K562 treated with DMSO at 1 percent for 24 hours (cell line): ENCODE measurements around the gene NFAT5. TPM values are rescaled to one million over a fixed set of nuclear protein-coding genes. Genes with fewer than 3 reads are reported as not detected.

Source experiments
- total RNA-seq: library from RNA; unstranded; fragments of 300-600 nt; gene quantifications from 2 replicates; pipeline ENCODE4 v1.2.3, GENCODE V29; 2022; ENCODE audit warnings: low read depth; ENCODE audit not compliant: insufficient read depth

Gene NFAT5, protein sequence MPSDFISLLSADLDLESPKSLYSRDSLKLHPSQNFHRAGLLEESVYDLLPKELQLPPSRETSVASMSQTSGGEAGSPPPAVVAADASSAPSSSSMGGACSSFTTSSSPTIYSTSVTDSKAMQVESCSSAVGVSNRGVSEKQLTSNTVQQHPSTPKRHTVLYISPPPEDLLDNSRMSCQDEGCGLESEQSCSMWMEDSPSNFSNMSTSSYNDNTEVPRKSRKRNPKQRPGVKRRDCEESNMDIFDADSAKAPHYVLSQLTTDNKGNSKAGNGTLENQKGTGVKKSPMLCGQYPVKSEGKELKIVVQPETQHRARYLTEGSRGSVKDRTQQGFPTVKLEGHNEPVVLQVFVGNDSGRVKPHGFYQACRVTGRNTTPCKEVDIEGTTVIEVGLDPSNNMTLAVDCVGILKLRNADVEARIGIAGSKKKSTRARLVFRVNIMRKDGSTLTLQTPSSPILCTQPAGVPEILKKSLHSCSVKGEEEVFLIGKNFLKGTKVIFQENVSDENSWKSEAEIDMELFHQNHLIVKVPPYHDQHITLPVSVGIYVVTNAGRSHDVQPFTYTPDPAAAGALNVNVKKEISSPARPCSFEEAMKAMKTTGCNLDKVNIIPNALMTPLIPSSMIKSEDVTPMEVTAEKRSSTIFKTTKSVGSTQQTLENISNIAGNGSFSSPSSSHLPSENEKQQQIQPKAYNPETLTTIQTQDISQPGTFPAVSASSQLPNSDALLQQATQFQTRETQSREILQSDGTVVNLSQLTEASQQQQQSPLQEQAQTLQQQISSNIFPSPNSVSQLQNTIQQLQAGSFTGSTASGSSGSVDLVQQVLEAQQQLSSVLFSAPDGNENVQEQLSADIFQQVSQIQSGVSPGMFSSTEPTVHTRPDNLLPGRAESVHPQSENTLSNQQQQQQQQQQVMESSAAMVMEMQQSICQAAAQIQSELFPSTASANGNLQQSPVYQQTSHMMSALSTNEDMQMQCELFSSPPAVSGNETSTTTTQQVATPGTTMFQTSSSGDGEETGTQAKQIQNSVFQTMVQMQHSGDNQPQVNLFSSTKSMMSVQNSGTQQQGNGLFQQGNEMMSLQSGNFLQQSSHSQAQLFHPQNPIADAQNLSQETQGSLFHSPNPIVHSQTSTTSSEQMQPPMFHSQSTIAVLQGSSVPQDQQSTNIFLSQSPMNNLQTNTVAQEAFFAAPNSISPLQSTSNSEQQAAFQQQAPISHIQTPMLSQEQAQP (N-terminal part only)
- total RNA-seq: 4.5 and 6.2 TPM in 2 replicates

GRCh38 chr16:69565671-69566239 is at the start of gene NFAT5:
Gene NFAT5, plus strand, starts transcription at chr16:69565966. Its CDS starts 336 bp downstream, at chr16:69566302.

DNA sequence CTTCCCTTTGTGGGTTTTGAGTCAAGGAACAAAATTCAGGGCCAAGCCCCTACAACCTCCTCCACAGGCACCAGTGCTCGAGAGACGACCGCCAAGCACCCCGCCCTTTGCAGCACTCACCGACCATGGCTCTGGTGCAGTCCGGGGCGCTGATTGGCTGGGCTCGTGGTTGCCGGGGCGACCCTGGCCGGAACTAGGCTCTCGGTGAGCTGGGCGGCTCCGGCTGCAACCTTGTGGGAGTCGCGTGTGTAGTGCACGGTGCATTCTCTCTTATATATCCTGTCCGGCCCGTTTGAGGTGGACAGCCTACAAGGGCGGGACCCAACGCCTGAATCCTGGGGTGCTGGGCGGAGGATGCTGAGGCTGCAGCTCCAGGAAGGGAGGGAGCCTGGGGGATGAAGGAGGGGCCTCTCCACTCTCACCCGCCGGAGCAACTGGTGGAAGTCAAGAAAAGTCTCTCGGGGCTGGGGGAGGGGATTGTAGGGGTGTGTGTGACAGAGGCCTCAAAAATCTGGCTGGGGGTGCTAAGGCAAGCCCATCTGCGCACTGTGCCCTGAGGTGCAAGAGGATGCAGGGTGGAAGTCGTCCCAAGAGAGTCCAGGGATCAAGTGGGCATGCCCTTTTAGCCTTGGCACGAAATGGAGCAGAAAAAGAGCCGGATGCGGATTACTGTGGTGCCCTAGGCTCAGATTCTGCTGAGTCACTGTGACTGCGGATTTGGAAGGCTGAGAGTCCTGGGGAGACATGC is 160.7 kb downstream of the NFAT5 start, which contains the start of gene NQO1:
Gene NQO1 (minus strand): TSS at position 248 of the 748 bp plus-strand sequence. CDS start 121 bp downstream, at position 127.

Other genes with a start within 250 kb of the NFAT5 start
- gene PDF, start 235.4 kb upstream of the NFAT5 start, total RNA-seq: 28.4 and 28.7 TPM in 2 replicates
- gene COG8, start 226.4 kb upstream of the NFAT5 start, total RNA-seq: 38.6 and 41.1 TPM in 2 replicates
- gene NIP7, start 226.2 kb upstream of the NFAT5 start, total RNA-seq: 11.5 and 13.2 TPM in 2 replicates
- gene TMED6, start 214.2 kb upstream of the NFAT5 start, total RNA-seq: not detected in 2 replicates
- 21.5 and 23.2 TPM in 2 replicates for gene TERF2, start 180.0 kb upstream of the NFAT5 start, total RNA-seq
- 80.2 and 84.9 TPM in 2 replicates for gene CYB5B, start 141.3 kb upstream of the NFAT5 start, total RNA-seq
- gene NQO1, start 160.6 kb downstream of the NFAT5 start, total RNA-seq: 183 and 193 TPM in 2 replicates
- gene NOB1, start 189.0 kb downstream of the NFAT5 start, total RNA-seq: 70.1 and 71.0 TPM in 2 replicates
- gene WWP2, start 196.4 kb downstream of the NFAT5 start, total RNA-seq: 34.3 and 37.8 TPM in 2 replicates